SK-N-SH (cell line): Measurements from ENCODE around the gene PPP1CA. TPM values are rescaled to one million over a fixed set of nuclear protein-coding genes. Genes with fewer than 3 reads are reported as not detected.

Experiments used
- CTCF ChIA-PET: fragments of 300-600, 350-600 bp; formaldehyde crosslinking; extraction: SDS; loops from one replicate; lab custom pipeline; 2021; lab: Yijun Ruan, JAX
- POLR2A ChIA-PET: fragments of 350-600 bp; sonication (Branson Sonifier 250); formaldehyde crosslinking; extraction: SDS; loops from one replicate; lab custom pipeline; 2020; ENCODE audit warnings: antibody characterized with exemption, inconsistent platforms; lab: Yijun Ruan, JAX
- DNase-seq: peaks from one replicate; pipeline ENCODE4 v3.0.0; 2012
- H2AFZ ChIP-seq: fragments of 200-600 bp; sonication (generic); 2 replicates; pipeline ENCODE4 v1.8.1; 2016; ENCODE audit warnings: antibody characterized with exemption, mild to moderate bottlenecking, low read depth
- H3F3A ChIP-seq: fragments of 200-600 bp; sonication (generic); replicated peaks from 2 replicates; pipeline ENCODE3; 2016; ENCODE audit warnings: antibody characterized with exemption, mild to moderate bottlenecking; ENCODE audit not compliant: insufficient read depth
- H3K27ac ChIP-seq, 2 experiments: fragments of 200-500 bp in 1 of 2; fragments of 200-600 bp in 1 of 2; sonication (Bioruptor generic) in 1 of 2; sonication (generic), shearing (Covaris generic) in 1 of 2; 2 replicates each; pipeline versions ENCODE4 v1.5.1 to v1.6.1; 2014 to 2016; ENCODE audit warnings: low read depth in 2 of 2, inconsistent platforms in 1 of 2, low read length in 1 of 2, mild to moderate bottlenecking in 1 of 2, mixed read lengths in 1 of 2
- H3K27me3 ChIP-seq: fragments of 200-600 bp; sonication (generic), shearing (Covaris generic); 2 replicates; pipeline ENCODE4 v1.6.1; 2016; ENCODE audit warnings: mixed run types; ENCODE audit not compliant: insufficient read depth
- H3K36me3 ChIP-seq, 2 experiments: fragments of 200-500 bp in 1 of 2; fragments of 200-600 bp in 1 of 2; sonication (Bioruptor generic) in 1 of 2; sonication (generic) in 1 of 2; replicated peaks in 1 of 2; 2 replicates each; pipeline versions ENCODE3 to v1.5.1; 2014 to 2016; ENCODE audit warnings: low read length in 1 of 2, mild to moderate bottlenecking in 1 of 2; ENCODE audit not compliant: insufficient read depth in 2 of 2, control insufficient read depth in 1 of 2
- H3K4me1 ChIP-seq, 2 experiments: fragments of 200-500 bp in 1 of 2; fragments of 200-600 bp in 1 of 2; sonication (Bioruptor generic) in 1 of 2; sonication (generic), shearing (Covaris generic) in 1 of 2; 2 replicates each; pipeline versions ENCODE4 v1.5.1 to v1.6.1; 2014 to 2016; ENCODE audit warnings: low read depth in 1 of 2, low read length in 1 of 2, mixed run types in 1 of 2; ENCODE audit not compliant: insufficient read depth in 2 of 2, control insufficient read depth in 1 of 2
- H3K4me2 ChIP-seq: fragments of 200-600 bp; sonication (generic), shearing (Covaris generic); 2 replicates; pipeline ENCODE4 v1.6.1; 2017; ENCODE audit warnings: mixed run types
- H3K4me3 ChIP-seq, 2 experiments: fragments of 200-500 bp in 1 of 2; fragments of 200-600 bp in 1 of 2; sonication (Bioruptor generic) in 1 of 2; sonication (generic), shearing (Covaris generic) in 1 of 2; 2 replicates each; pipeline versions ENCODE4 v1.5.1 to v1.8.1; 2014 to 2016; ENCODE audit warnings: low read depth in 2 of 2, inconsistent platforms in 1 of 2, low read length in 1 of 2, mild to moderate bottlenecking in 1 of 2, mixed read lengths in 1 of 2, moderate library complexity in 1 of 2
- H3K79me2 ChIP-seq: fragments of 200-600 bp; sonication (generic); 2 replicates; pipeline ENCODE4 v1.8.1; 2017; ENCODE audit warnings: mild to moderate bottlenecking; ENCODE audit not compliant: insufficient read depth
- H3K9ac ChIP-seq: fragments of 200-600 bp; sonication (generic); 2 replicates; pipeline ENCODE4 v1.6.1; 2017; ENCODE audit warnings: mixed run types
- H3K9me2 ChIP-seq: fragments of 200-600 bp; sonication (generic); 2 replicates; pipeline ENCODE4 v1.6.1; 2017; ENCODE audit warnings: mixed run types
- H3K9me3 ChIP-seq: fragments of 200-600 bp; sonication (generic); 2 replicates; pipeline ENCODE4 v1.6.1; 2017; ENCODE audit warnings: mixed run types, mild to moderate bottlenecking, moderate library complexity
- H4K20me1 ChIP-seq: fragments of 200-600 bp; sonication (generic); 2 replicates; pipeline ENCODE4 v1.6.1; 2017; ENCODE audit warnings: mild to moderate bottlenecking, mixed run types; ENCODE audit not compliant: insufficient read depth
- CHD2 ChIP-seq: fragments of 150-350 bp; IDR thresholded peaks from 2 replicates; pipeline ENCODE4 v1.6.1; 2018; ENCODE audit warnings: low read length; ENCODE audit not compliant: partially characterized antibody
- ELF1 ChIP-seq: IDR thresholded peaks from 2 replicates; pipeline ENCODE4 v1.4.0; 2012
- FOSL2 ChIP-seq: IDR thresholded peaks from 2 replicates; pipeline ENCODE4 v1.4.0; 2012; ENCODE audit warnings: low read depth, mild to moderate bottlenecking, moderate library complexity, borderline replicate concordance
- FOXJ3 ChIP-seq: sonication (generic); formaldehyde crosslinking; IDR thresholded peaks from 2 replicates; pipeline ENCODE4 v1.5.1; 2020; ENCODE audit warnings: mild to moderate bottlenecking, missing genetic modification reagents
- FOXM1 ChIP-seq: IDR thresholded peaks from 2 replicates; pipeline ENCODE4 v1.4.0; 2012; ENCODE audit warnings: low read depth, mild to moderate bottlenecking
- GATA2 ChIP-seq: sonication (generic); formaldehyde crosslinking; IDR thresholded peaks from 2 replicates; pipeline ENCODE4 v1.5.0; 2020; ENCODE audit warnings: mild to moderate bottlenecking, missing genetic modification reagents
- JUND ChIP-seq: IDR thresholded peaks from 2 replicates; pipeline ENCODE4 v1.4.0; 2012
- NRF1 ChIP-seq: IDR thresholded peaks from 2 replicates; pipeline ENCODE4 v1.6.1; 2012; ENCODE audit warnings: low read depth, mild to moderate bottlenecking, low read length
- POLR2AphosphoS5 ChIP-seq: IDR thresholded peaks from 2 replicates; pipeline ENCODE4 v1.6.1; 2012; ENCODE audit warnings: low read depth, low read length
- RAD21 ChIP-seq: IDR thresholded peaks from 2 replicates; pipeline ENCODE4 v1.6.1; 2012; ENCODE audit warnings: mild to moderate bottlenecking, low read length
- RXRA ChIP-seq: IDR thresholded peaks from 2 replicates; pipeline ENCODE4 v1.4.0; 2012; ENCODE audit warnings: low read depth, mild to moderate bottlenecking, borderline replicate concordance
- SIN3A ChIP-seq: IDR thresholded peaks from 2 replicates; pipeline ENCODE4 v1.6.1; 2012; ENCODE audit warnings: low read depth, mild to moderate bottlenecking, low read length, moderate library complexity, borderline replicate concordance
- TAF1 ChIP-seq: IDR thresholded peaks from 2 replicates; pipeline ENCODE4 v1.6.1; 2012; ENCODE audit warnings: low read depth, mild to moderate bottlenecking, low read length, moderate library complexity, borderline replicate concordance
- TCF12 ChIP-seq: IDR thresholded peaks from 2 replicates; pipeline ENCODE4 v1.4.0; 2012
- WGBS: methylation state at CpG from one replicate; pipeline ENCODE4 v1.1.6; 2017; ENCODE audit warnings: low lambda C conversion rate; 5-methylcytosine and 5-hydroxymethylcytosine counted together
- polyA plus RNA-seq, 3 experiments: library from polyadenylated mRNA; depleted of rRNA; stranded (reverse); fragments of >200 nt; gene quantifications; 2 replicates each; pipeline ENCODE4 v1.2.3, GENCODE V29; 2012
- TF ChIP-seq, protein P1 (sequence below): fragments of 150-350 bp; IDR thresholded peaks from 2 replicates; pipeline ENCODE4 v1.6.1; 2016; ENCODE audit warnings: mild to moderate bottlenecking, low read depth, low read length
- TF ChIP-seq, protein P2 (sequence below): IDR thresholded peaks from 2 replicates; pipeline ENCODE4 v1.4.0; 2012; ENCODE audit warnings: low read depth, borderline replicate concordance
- TF ChIP-seq, protein P3 (sequence below): IDR thresholded peaks from 2 replicates; pipeline ENCODE4 v1.6.1; 2012; ENCODE audit warnings: mild to moderate bottlenecking, low read depth, low read length, moderate library complexity
- TF ChIP-seq, protein P4 (sequence below): IDR thresholded peaks from 2 replicates; pipeline ENCODE4 v1.4.0; 2012; ENCODE audit warnings: low read depth

Gene PPP1CA
- polyA plus RNA-seq, 1 of the 3 experiments (the other 2 are of a cell fraction), result 261 TPM

DNA sequence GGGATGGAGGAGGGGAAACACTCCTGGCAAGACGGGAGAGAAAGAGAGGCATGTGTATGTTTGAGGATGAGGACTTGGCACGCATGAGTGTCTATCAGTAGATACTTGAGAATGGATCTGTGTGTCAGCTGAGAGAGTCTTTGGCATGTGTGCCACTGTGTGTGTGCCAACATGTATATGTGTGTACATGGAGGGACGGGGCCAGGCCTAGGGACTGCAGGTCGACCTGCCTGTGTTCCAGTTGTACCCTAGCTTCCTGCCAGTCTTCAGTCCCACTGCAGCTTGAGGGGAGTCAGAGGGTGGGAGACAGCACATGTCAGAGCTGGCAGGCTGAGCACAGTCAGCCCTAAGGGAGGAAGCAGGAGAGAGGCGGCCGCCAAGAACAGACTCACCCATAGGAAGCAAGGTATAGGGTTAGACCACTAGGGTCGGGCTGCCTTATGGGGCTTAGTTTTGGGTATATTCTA is 33.9 kb downstream of the PPP1CA start:
- H3K9me3 ChIP-seq, result no peaks in the 10 kb centered on the region
- no peak overlapping the region for H2AFZ ChIP-seq
- peaks cover 79% of the 10 kb centered on the region for H3K79me2 ChIP-seq
- no peak overlapping the region for H3K4me2 ChIP-seq
- peaks cover 8 to 13% of the 10 kb centered on the region in 2 experiments for H3K36me3 ChIP-seq
- TF ChIP-seq POLR2AphosphoS5 (no peak), CHD2 (no peak), SIN3A (no peak), NRF1 (no peak)
- TF ChIP-seq, protein P1, sequence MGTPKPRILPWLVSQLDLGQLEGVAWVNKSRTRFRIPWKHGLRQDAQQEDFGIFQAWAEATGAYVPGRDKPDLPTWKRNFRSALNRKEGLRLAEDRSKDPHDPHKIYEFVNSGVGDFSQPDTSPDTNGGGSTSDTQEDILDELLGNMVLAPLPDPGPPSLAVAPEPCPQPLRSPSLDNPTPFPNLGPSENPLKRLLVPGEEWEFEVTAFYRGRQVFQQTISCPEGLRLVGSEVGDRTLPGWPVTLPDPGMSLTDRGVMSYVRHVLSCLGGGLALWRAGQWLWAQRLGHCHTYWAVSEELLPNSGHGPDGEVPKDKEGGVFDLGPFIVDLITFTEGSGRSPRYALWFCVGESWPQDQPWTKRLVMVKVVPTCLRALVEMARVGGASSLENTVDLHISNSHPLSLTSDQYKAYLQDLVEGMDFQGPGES, result no peak
- 91% methylated on average over 6 of the region's 7 CpGs for whole genome bisulfite sequencing
- no peak overlapping the region for H3K9ac ChIP-seq
- peaks cover 74% of the 10 kb centered on the region for H4K20me1 ChIP-seq
- ChIA-PET CTCF (interaction anchor here (3.2 to 20.0 kb wide), 3 partner anchors 11 to 15 kb away, joined by 15 to 955 read pairs (median 78); partner anchors contain the start of genes CLCF1 and POLD4), POLR2A (interaction anchor here (1.3 kb wide), 1 partner anchor 137 kb away, joined by 3 read pairs; the partner anchor contains the start of gene PITPNM1)
- H3K9me2 ChIP-seq, result no peaks in the 10 kb centered on the region
- peaks cover 17 to 28% of the 10 kb centered on the region in 2 experiments; a peak in 3 of 4 replicates for H3K4me1 ChIP-seq
- no peaks in the 10 kb centered on the region for H3K27me3 ChIP-seq
- no peak overlapping the region for H3K27ac ChIP-seq
- H3K4me3 ChIP-seq, result no peak overlapping the region
- peaks cover 3% of the 10 kb centered on the region for H3F3A ChIP-seq
- no peak for DNase-seq

DNA sequence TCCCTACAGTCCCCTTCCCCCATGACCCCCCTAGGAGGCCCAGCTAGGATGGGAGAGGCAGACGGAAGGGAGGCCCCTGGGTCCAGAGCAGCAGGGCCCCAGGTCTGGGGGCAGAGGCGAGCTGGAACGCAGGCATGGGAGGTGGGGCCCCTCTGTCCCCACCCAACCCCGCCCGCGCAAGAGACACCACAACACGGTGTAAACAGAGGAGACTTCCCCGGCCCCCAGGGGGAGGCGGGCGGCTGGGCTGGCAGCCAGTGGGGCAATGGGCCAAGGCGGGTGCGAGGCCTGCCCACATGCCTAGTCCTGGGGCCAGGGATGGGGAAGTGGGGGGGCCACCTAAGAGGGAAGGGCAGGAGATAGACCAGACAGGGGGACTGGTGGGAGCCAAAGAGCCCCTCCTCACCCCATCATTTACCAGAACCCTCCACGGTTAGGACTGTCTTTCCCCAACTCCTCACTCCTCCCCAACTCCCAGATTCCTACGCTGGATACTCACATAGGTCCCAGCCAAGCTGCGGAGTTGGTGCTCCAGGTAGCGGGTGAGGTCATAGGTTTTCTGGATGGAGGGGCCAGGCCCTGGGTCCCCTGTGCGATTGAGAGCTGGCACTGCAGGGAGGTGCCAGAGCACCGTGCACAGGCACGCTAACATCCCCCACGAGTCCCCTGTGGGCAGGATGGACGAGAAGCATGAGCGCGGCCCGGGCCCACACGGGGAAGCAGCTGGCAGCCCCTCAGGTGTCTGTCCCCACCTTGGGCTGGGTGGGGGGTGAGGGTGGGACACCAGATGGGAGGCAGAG is 34.5 kb downstream of the PPP1CA start:
- Histone ChIP-seq H3F3A (peaks cover 3% of the 10 kb centered on the region), H3K4me2 (no peak overlapping the region), H3K9me2 (no peaks in the 10 kb centered on the region), H3K27me3 (no peaks in the 10 kb centered on the region), H3K79me2 (peaks cover 74% of the 10 kb centered on the region), H3K27ac (no peak overlapping the region), H3K36me3 (peaks cover 13 to 14% of the 10 kb centered on the region in 2 experiments), H4K20me1 (peaks cover 76% of the 10 kb centered on the region), H3K9me3 (no peaks in the 10 kb centered on the region), H2AFZ (no peak overlapping the region), H3K4me3 (no peak overlapping the region), H3K4me1 (peaks cover 17 to 27% of the 10 kb centered on the region in 2 experiments; a peak in 3 of 4 replicates), H3K9ac (no peak overlapping the region)
- POLR2A ChIA-PET, result interaction anchor here (1.3 kb wide), 1 partner anchor 138 kb away, joined by 3 read pairs; the partner anchor contains the start of gene PITPNM1
- WGBS, result 91% methylated on average over 16 of the region's 25 CpGs
- CTCF ChIA-PET, result interaction anchor here (3.2 to 20.0 kb wide), 3 partner anchors 10 to 14 kb away, joined by 15 to 955 read pairs (median 78); partner anchors contain the start of genes CLCF1 and POLD4
- no peak for TF ChIP-seq TCF12
- TF ChIP-seq, protein P2, sequence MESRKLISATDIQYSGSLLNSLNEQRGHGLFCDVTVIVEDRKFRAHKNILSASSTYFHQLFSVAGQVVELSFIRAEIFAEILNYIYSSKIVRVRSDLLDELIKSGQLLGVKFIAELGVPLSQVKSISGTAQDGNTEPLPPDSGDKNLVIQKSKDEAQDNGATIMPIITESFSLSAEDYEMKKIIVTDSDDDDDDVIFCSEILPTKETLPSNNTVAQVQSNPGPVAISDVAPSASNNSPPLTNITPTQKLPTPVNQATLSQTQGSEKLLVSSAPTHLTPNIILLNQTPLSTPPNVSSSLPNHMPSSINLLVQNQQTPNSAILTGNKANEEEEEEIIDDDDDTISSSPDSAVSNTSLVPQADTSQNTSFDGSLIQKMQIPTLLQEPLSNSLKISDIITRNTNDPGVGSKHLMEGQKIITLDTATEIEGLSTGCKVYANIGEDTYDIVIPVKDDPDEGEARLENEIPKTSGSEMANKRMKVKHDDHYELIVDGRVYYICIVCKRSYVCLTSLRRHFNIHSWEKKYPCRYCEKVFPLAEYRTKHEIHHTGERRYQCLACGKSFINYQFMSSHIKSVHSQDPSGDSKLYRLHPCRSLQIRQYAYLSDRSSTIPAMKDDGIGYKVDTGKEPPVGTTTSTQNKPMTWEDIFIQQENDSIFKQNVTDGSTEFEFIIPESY, result no peak
- TF ChIP-seq FOXJ3, result no peak
- TF ChIP-seq, protein P3, sequence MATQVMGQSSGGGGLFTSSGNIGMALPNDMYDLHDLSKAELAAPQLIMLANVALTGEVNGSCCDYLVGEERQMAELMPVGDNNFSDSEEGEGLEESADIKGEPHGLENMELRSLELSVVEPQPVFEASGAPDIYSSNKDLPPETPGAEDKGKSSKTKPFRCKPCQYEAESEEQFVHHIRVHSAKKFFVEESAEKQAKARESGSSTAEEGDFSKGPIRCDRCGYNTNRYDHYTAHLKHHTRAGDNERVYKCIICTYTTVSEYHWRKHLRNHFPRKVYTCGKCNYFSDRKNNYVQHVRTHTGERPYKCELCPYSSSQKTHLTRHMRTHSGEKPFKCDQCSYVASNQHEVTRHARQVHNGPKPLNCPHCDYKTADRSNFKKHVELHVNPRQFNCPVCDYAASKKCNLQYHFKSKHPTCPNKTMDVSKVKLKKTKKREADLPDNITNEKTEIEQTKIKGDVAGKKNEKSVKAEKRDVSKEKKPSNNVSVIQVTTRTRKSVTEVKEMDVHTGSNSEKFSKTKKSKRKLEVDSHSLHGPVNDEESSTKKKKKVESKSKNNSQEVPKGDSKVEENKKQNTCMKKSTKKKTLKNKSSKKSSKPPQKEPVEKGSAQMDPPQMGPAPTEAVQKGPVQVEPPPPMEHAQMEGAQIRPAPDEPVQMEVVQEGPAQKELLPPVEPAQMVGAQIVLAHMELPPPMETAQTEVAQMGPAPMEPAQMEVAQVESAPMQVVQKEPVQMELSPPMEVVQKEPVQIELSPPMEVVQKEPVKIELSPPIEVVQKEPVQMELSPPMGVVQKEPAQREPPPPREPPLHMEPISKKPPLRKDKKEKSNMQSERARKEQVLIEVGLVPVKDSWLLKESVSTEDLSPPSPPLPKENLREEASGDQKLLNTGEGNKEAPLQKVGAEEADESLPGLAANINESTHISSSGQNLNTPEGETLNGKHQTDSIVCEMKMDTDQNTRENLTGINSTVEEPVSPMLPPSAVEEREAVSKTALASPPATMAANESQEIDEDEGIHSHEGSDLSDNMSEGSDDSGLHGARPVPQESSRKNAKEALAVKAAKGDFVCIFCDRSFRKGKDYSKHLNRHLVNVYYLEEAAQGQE, result no peak
- TF ChIP-seq, protein P4, sequence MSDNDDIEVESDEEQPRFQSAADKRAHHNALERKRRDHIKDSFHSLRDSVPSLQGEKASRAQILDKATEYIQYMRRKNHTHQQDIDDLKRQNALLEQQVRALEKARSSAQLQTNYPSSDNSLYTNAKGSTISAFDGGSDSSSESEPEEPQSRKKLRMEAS, result no peak
- no peak for TF ChIP-seq POLR2AphosphoS5
- no peak for TF ChIP-seq FOSL2
- TF ChIP-seq ELF1, result no peak
- no peak for TF ChIP-seq JUND
- TF ChIP-seq GATA2 (CRISPR knock-in tag), result no peak
- TF ChIP-seq RXRA, result no peak
- TF ChIP-seq TAF1, result no peak
- no peak for TF ChIP-seq FOXM1
- TF ChIP-seq RAD21, result no peak
- DNase-seq, result no peak
